MM.1S (cell line): ENCODE results near the gene CEACAM6.

Source experiments
- DNase-seq: peaks from one replicate; pipeline ENCODE4 v3.0.0-alpha.2; 2015
- H2AFZ ChIP-seq: fragments of 300-600 bp; sonication (generic); 2 replicates; pipeline ENCODE4 v1.6.0; 2016; ENCODE audit warnings: antibody characterized with exemption, low read length
- H3F3A ChIP-seq: fragments of 300-600 bp; sonication (generic); 2 replicates; pipeline ENCODE4 v1.6.1; 2016; ENCODE audit warnings: mild to moderate bottlenecking, antibody characterized with exemption, low read length, moderate library complexity, mixed read lengths; ENCODE audit not compliant: insufficient read depth
- H3K27ac ChIP-seq: fragments of 300-600 bp; sonication (generic); 2 replicates; pipeline ENCODE4 v1.5.1; 2016; ENCODE audit warnings: mild to moderate bottlenecking, low read length
- H3K27me3 ChIP-seq: fragments of 300-600 bp; sonication (generic); replicated peaks from 2 replicates; pipeline ENCODE4 v1.6.0; 2016; ENCODE audit warnings: low read length; ENCODE audit not compliant: insufficient read depth
- H3K36me3 ChIP-seq: fragments of 300-600 bp; sonication (generic); replicated peaks from 2 replicates; pipeline ENCODE4 v1.6.1; 2016; ENCODE audit warnings: mild to moderate bottlenecking, low read length, mixed read lengths; ENCODE audit not compliant: insufficient read depth
- H3K4me1 ChIP-seq: fragments of 300-600 bp; sonication (generic); 2 replicates; pipeline ENCODE4 v1.6.1; 2016; ENCODE audit warnings: low read length, mixed read lengths
- H3K4me2 ChIP-seq: fragments of 300-600 bp; sonication (generic); 2 replicates; pipeline ENCODE4 v1.6.0; 2016; ENCODE audit warnings: low read depth, low read length
- H3K4me3 ChIP-seq: fragments of 300-600 bp; sonication (generic); 2 replicates; pipeline ENCODE4 v1.5.1; 2016; ENCODE audit warnings: low read length, mixed read lengths
- H3K79me2 ChIP-seq: fragments of 300-600 bp; sonication (generic); 2 replicates; pipeline ENCODE4 v1.6.1; 2016; ENCODE audit warnings: mixed run types, low read length, mixed read lengths
- H3K9ac ChIP-seq: fragments of 300-600 bp; sonication (generic); 2 replicates; pipeline ENCODE4 v1.6.1; 2016; ENCODE audit warnings: low read length, mixed read lengths
- H3K9me2 ChIP-seq: fragments of 300-600 bp; sonication (generic); replicated peaks from 2 replicates; pipeline ENCODE4 v1.6.1; 2016; ENCODE audit warnings: mild to moderate bottlenecking, low read length, mixed read lengths; ENCODE audit not compliant: insufficient read depth
- H3K9me3 ChIP-seq: fragments of 300-600 bp; sonication (generic); replicated peaks from 2 replicates; pipeline ENCODE4 v1.6.1; 2016; ENCODE audit warnings: mild to moderate bottlenecking, low read length, mixed read lengths; ENCODE audit not compliant: insufficient read depth
- H4K20me1 ChIP-seq: fragments of 300-600 bp; sonication (generic); 2 replicates; pipeline ENCODE4 v1.6.1; 2016; ENCODE audit warnings: mild to moderate bottlenecking, low read length, moderate library complexity, mixed read lengths; ENCODE audit not compliant: insufficient read depth
- EZH2 ChIP-seq: fragments of 300-600 bp; sonication (generic); optimal IDR thresholded peaks from 2 replicates; pipeline ENCODE3; 2017; ENCODE audit warnings: low read depth, mild to moderate bottlenecking, antibody characterized with exemption, low read length, mixed read lengths
- EZH2phosphoT487 ChIP-seq: fragments of 300-600 bp; sonication (generic); IDR thresholded peaks from 2 replicates; pipeline ENCODE4 v1.6.1; 2018; ENCODE audit warnings: antibody characterized with exemption, low read length
- TF ChIP-seq, protein P1 (sequence below): fragments of 300-600 bp; sonication (generic); IDR thresholded peaks from 2 replicates; pipeline ENCODE4 v1.5.1; 2016; ENCODE audit warnings: antibody characterized with exemption, low read length, mixed read lengths

The CEACAM6 gene

DNA sequence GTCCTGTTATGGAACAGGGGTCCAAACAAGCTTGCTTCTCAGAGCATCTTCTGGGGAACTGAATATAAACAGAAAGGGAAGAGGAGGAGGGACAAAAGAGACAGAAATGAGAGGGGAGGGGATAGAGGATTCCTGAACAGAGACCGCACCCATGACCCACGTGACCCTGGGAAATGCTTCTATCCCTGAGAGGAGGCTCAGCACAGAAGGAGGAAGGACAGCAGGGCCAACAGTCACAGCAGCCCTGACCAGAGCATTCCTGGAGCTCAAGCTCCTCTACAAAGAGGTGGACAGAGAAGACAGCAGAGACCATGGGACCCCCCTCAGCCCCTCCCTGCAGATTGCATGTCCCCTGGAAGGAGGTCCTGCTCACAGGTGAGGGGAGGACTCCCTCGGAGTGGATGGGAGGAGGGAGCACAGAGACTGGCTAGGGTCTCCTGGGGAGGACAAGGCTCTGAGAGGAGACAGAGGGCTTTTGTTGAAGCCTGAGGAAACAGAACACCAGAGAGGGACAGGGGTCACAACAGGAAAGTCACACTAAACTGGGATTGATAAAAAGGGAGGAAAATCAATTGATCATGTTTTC is at the start of gene CEACAM6:
CEACAM6 (plus strand) TSS at position 203 of the 586 bp plus-strand sequence; CDS start at position 312, 109 bp downstream.
- H3F3A ChIP-seq = no peaks in the 10 kb centered on the region
- no peak for DNase-seq
- H3K27me3 ChIP-seq = peaks cover 79% of the 10 kb centered on the region
- no peak within 1 kb of the TSS for H3K4me2 ChIP-seq
- no peak within 1 kb of the TSS for H3K9ac ChIP-seq
- no peak within 1 kb of the TSS for H2AFZ ChIP-seq
- H3K4me1 ChIP-seq = no peaks in the 10 kb centered on the region
- no peaks in the 10 kb centered on the region for H3K9me3 ChIP-seq
- H4K20me1 ChIP-seq = no peaks in the 10 kb centered on the region
- H3K27ac ChIP-seq = no peak within 1 kb of the TSS
- H3K9me2 ChIP-seq = no peaks in the 10 kb centered on the region
- H3K4me3 ChIP-seq = no peak within 1 kb of the TSS
- no peaks in the 10 kb centered on the region for H3K36me3 ChIP-seq
- TF ChIP-seq EZH2phosphoT487 (no peak), EZH2 (no peak)
- TF ChIP-seq, protein P1, sequence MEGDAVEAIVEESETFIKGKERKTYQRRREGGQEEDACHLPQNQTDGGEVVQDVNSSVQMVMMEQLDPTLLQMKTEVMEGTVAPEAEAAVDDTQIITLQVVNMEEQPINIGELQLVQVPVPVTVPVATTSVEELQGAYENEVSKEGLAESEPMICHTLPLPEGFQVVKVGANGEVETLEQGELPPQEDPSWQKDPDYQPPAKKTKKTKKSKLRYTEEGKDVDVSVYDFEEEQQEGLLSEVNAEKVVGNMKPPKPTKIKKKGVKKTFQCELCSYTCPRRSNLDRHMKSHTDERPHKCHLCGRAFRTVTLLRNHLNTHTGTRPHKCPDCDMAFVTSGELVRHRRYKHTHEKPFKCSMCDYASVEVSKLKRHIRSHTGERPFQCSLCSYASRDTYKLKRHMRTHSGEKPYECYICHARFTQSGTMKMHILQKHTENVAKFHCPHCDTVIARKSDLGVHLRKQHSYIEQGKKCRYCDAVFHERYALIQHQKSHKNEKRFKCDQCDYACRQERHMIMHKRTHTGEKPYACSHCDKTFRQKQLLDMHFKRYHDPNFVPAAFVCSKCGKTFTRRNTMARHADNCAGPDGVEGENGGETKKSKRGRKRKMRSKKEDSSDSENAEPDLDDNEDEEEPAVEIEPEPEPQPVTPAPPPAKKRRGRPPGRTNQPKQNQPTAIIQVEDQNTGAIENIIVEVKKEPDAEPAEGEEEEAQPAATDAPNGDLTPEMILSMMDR = no peak
- H3K79me2 ChIP-seq = no peaks in the 10 kb centered on the region

DNA sequence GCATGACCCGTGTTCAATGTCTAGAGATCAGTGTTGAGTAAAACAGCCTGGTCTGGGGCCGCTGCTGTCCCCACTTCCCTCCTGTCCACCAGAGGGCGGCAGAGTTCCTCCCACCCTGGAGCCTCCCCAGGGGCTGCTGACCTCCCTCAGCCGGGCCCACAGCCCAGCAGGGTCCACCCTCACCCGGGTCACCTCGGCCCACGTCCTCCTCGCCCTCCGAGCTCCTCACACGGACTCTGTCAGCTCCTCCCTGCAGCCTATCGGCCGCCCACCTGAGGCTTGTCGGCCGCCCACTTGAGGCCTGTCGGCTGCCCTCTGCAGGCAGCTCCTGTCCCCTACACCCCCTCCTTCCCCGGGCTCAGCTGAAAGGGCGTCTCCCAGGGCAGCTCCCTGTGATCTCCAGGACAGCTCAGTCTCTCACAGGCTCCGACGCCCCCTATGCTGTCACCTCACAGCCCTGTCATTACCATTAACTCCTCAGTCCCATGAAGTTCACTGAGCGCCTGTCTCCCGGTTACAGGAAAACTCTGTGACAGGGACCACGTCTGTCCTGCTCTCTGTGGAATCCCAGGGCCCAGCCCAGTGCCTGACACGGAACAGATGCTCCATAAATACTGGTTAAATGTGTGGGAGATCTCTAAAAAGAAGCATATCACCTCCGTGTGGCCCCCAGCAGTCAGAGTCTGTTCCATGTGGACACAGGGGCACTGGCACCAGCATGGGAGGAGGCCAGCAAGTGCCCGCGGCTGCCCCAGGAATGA is 48.4 kb upstream of the CEACAM6 start:
- no peaks in the 10 kb centered on the region for H3K9me3 ChIP-seq
- no peaks in the 10 kb centered on the region for H3K4me1 ChIP-seq
- no peaks in the 10 kb centered on the region for H3K79me2 ChIP-seq
- H3K4me2 ChIP-seq = peak overlapping the region; percentile 93
- H3K4me3 ChIP-seq = peak overlapping the region; percentile 56
- H2AFZ ChIP-seq = peak overlapping the region; percentile 88
- no peaks in the 10 kb centered on the region for H3K9me2 ChIP-seq
- peak; percentile 70 for DNase-seq
- H3F3A ChIP-seq = no peaks in the 10 kb centered on the region
- TF ChIP-seq EZH2 (no peak), EZH2phosphoT487 (no peak)
- TF ChIP-seq, protein P1 = peak; percentile 98
- no peaks in the 10 kb centered on the region for H3K36me3 ChIP-seq
- H3K27me3 ChIP-seq = peaks cover 93% of the 10 kb centered on the region
- no peak overlapping the region for H3K27ac ChIP-seq
- H3K9ac ChIP-seq = no peak overlapping the region; the same call in 1 of the 2 replicates
- H4K20me1 ChIP-seq = no peaks in the 10 kb centered on the region

DNA sequence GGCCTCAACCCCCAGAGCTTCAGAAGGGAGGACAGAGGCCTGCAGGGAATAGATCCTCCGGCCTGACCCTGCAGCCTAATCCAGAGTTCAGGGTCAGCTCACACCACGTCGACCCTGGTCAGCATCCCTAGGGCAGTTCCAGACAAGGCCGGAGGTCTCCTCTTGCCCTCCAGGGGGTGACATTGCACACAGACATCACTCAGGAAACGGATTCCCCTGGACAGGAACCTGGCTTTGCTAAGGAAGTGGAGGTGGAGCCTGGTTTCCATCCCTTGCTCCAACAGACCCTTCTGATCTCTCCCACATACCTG is 47.9 kb upstream of the CEACAM6 start:
- H3K27ac ChIP-seq = no peak overlapping the region
- no peak for DNase-seq

More for the DNA sequence above, 47.9 kb upstream of the CEACAM6 start:
- Histone ChIP-seq H3K9me3 (no peaks in the 10 kb centered on the region), H3K9ac (no peak overlapping the region), H3K4me3 (no peak overlapping the region), H3F3A (no peaks in the 10 kb centered on the region), H2AFZ (no peak overlapping the region), H4K20me1 (no peaks in the 10 kb centered on the region), H3K4me2 (no peak overlapping the region), H3K27me3 (peaks cover 93% of the 10 kb centered on the region), H3K79me2 (no peaks in the 10 kb centered on the region), H3K36me3 (no peaks in the 10 kb centered on the region), H3K9me2 (no peaks in the 10 kb centered on the region), H3K4me1 (no peaks in the 10 kb centered on the region)
- no peak for TF ChIP-seq EZH2
- TF ChIP-seq, protein P1 = no peak
- TF ChIP-seq EZH2phosphoT487 = no peak
